ENCODE measurements around the gene TICAM2. TPM values are rescaled to one million over a fixed set of nuclear protein-coding genes. Genes with fewer than 3 reads are reported as not detected.

TICAM2 gene
- total RNA-seq, 1 donor from 2014 or later = 1.8 TPM

- no peak for DNase-seq (ENCODE audit: extremely low read depth, low read depth, low spot score)
Observed at GRCh38 chr5:115611873-115612272, 9.6 kb upstream of the TICAM2 start.

GRCh38 chr5:115607935-115608334, 5.7 kb upstream of the TICAM2 start:
- DNase-seq (ENCODE audit: extremely low read depth, low read depth, low spot score) = no peak

GRCh38 chr5:115605436-115605835, 3.2 kb upstream of the TICAM2 start:
- DNase-seq (ENCODE audit: extremely low read depth, low read depth, low spot score) = no peak

- DNase-seq (ENCODE audit: extremely low read depth, low read depth, low spot score) = no peak
Observed at GRCh38 chr5:115602591-115603125, 379 bp upstream of the TICAM2 start.

GRCh38 chr5:115600766-115601165, 1.5 kb downstream of the TICAM2 start:
- DNase-seq (ENCODE audit: extremely low read depth, low read depth, low spot score) = no peak

- DNase-seq (ENCODE audit: extremely low read depth, low read depth, low spot score) = no peak
Observed at GRCh38 chr5:115599924-115600323, 2.4 kb downstream of the TICAM2 start.

GRCh38 chr5:115599502-115599901, 2.8 kb downstream of the TICAM2 start:
- DNase-seq (ENCODE audit: extremely low read depth, low read depth, low spot score) = no peak

- DNase-seq (ENCODE audit: extremely low read depth, low read depth, low spot score) = no peak
Observed at GRCh38 chr5:115594128-115595047, 7.9 kb downstream of the TICAM2 start.

GRCh38 chr5:115589043-115589442, 13.2 kb downstream of the TICAM2 start:
- DNase-seq (ENCODE audit: extremely low read depth, low read depth, low spot score) = no peak

- no peak for DNase-seq (ENCODE audit: extremely low read depth, low read depth, low spot score)
Observed at GRCh38 chr5:115588640-115589039, 13.6 kb downstream of the TICAM2 start.

GRCh38 chr5:115586525-115587146, 15.6 kb downstream of the TICAM2 start:
- no peak for DNase-seq (ENCODE audit: extremely low read depth, low read depth, low spot score)

GRCh38 chr5:115585265-115585664, 17.0 kb downstream of the TICAM2 start:
- no peak for DNase-seq (ENCODE audit: extremely low read depth, low read depth, low spot score)

GRCh38 chr5:115584501-115584900, 17.8 kb downstream of the TICAM2 start:
- DNase-seq (ENCODE audit: extremely low read depth, low read depth, low spot score) = no peak

GRCh38 chr5:115583474-115583873, 18.8 kb downstream of the TICAM2 start:
- peak; percentile 67 for DNase-seq (ENCODE audit: extremely low read depth, low read depth, low spot score)

GRCh38 chr5:115580941-115581340, 21.3 kb downstream of the TICAM2 start:
- no peak for DNase-seq (ENCODE audit: extremely low read depth, low read depth, low spot score)

- DNase-seq (ENCODE audit: extremely low read depth, low read depth, low spot score) = no peak
Observed at GRCh38 chr5:115579747-115580173, 22.5 kb downstream of the TICAM2 start.

GRCh38 chr5:115579216-115579615, 23.1 kb downstream of the TICAM2 start:
- DNase-seq (ENCODE audit: extremely low read depth, low read depth, low spot score) = no peak

- DNase-seq (ENCODE audit: extremely low read depth, low read depth, low spot score) = no peak
Observed at GRCh38 chr5:115578657-115579056, 23.6 kb downstream of the TICAM2 start.

GRCh38 chr5:115577741-115578140, 24.5 kb downstream of the TICAM2 start:
- no peak for DNase-seq (ENCODE audit: extremely low read depth, low read depth, low spot score)

- no peak for DNase-seq (ENCODE audit: extremely low read depth, low read depth, low spot score)
Observed at GRCh38 chr5:115577329-115577728, 24.9 kb downstream of the TICAM2 start.

- peak; percentile 92 for DNase-seq (ENCODE audit: extremely low read depth, low read depth, low spot score)
Observed at GRCh38 chr5:115575167-115576070, 26.9 kb downstream of the TICAM2 start.

Data from glomerular endothelial cell (primary cell).